ENCODE data around the gene SNTB2.
"Not testable (repeated sequence)": the region's sequence is repeated elsewhere in the genome, so short reads cannot be mapped to it uniquely, and the experiment has no call there.

The SNTB2 gene

DNA sequence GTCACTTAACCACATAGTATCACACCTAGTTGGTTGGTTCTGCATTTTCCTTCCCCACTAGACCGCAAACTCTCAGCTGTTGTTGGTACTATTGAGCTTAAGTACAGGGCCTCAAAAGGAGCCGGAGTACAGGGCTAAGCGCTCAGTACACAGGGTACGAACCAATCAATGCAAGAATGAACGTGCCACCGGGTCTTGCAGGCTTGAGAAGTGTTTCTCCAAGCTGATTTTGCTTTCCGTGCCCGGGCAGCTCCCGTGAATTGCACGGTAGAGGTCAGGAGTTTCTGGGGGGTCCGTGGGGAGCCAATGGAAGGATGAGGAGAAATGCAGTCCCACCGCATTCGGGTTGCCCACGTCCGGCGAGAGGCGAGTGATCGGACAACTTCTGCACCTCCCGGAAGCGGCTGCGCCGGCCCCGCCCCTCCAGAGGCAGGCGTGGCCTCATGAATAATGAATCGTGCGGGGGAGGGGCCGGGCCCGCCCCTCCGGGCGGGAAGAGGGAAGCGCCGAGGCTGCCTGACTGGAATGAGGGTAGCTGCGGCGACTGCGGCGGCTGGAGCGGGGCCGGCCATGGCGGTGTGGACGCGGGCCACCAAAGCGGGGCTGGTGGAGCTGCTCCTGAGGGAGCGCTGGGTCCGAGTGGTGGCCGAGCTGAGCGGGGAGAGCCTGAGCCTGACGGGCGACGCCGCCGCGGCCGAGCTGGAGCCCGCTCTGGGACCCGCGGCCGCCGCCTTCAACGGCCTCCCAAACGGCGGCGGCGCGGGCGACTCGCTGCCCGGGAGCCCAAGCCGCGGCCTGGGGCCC, at the start of gene SNTB2:
Gene SNTB2, plus strand, starts transcription at position 523 of the 804 bp plus-strand sequence. Its CDS starts 3 bp downstream, at position 526.
- DNase-seq, result peak; percentile 65

DNA sequence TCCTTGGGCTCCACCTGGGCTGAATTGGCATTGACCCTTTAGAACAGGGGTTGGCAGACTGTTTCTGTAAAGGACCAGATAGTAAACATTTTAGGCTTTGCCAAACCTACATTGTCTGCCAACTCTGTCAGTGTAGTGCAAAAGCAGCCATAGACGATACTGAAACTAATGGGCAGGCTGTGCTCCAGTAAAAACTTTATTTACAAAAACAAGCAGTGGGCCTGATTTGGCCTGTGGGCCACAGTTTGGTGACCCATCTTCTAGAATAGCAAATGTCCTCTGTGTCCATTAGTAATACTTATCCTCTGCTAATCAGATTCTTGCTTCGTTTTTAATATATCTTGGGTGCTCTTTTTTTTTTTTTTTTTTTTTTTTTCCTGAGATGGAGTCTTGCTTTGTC, 48.4 kb upstream of the SNTB2 start:
- DNase-seq, result no peak

DNA sequence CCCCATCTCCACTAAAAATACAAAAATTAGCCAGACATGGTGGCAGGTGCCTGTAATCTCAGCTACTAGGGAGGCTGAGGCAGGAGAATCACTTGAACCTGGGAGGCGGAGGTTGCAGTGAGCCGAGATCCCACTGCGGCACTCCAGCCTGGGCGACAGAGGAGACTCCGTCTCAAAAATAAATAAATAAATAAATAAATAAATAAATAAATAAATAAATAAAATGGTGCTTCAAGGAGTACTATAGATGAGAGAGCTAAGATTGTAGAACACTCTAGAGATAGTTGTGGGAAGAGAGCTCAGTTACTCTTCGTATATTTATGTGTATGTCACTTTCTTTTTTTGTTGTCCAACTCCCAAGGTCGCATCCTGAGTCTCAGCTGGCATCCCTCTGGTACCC, 47.5 kb upstream of the SNTB2 start:
- DNase-seq, result not testable (repeated sequence)

DNA sequence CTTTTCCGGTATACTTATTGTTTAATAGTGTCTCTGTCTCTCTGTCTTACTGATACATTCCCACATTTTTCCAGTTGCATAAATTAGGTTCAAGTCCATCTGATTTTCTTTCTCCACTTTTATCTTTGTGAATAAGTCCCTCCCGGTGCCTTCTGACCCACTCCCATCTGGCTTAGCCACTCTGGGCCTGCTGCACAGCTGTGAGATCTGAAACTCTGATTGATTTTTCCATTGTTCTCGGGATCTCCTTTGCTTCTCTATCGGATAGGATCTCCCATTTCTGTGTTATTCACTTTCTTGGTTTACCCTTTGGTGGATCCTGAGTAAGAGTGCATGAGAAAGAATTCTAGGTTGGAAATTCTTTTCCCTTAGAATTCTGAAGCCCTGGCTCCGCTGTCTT, 46.0 kb upstream of the SNTB2 start:
- no peak for DNase-seq

DNA sequence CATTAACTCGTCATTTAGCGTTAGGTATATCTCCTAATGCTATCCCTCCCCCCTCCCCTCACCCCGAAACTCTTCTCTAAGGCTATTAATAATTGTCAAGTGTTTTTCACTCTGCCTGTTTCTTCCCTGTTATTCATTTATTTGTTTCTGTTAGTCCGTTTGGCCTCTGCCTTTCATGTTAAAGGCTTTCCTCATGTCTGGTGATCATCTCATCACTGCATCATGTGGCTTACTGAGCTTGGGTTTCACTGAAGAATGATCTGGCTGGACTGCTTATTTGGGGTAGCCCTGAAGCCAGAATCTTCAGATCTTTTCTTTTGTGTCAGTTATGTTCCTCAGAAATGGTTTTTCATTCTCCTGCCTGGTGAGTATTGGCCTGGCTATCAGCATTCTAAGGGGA, 45.0 kb upstream of the SNTB2 start:
- no peak for DNase-seq

DNA sequence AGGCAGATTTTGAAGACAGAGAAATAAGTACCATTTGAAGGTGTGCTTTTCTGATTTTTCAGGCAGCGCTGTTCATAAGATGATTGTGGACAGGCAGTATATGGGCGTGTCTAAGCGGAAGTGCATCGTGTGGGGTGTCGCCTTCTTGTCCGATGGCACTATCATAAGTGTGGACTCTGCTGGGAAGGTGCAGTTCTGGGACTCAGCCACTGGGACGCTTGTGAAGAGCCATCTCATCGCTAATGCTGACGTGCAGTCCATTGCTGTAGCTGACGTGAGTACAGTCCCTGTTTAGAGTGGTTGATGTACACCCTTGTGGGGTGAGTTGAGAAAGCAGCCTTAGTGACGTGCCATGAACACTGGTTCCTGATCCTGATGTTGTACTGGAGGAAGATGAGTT, 43.8 kb upstream of the SNTB2 start:
- no peak for DNase-seq

DNA sequence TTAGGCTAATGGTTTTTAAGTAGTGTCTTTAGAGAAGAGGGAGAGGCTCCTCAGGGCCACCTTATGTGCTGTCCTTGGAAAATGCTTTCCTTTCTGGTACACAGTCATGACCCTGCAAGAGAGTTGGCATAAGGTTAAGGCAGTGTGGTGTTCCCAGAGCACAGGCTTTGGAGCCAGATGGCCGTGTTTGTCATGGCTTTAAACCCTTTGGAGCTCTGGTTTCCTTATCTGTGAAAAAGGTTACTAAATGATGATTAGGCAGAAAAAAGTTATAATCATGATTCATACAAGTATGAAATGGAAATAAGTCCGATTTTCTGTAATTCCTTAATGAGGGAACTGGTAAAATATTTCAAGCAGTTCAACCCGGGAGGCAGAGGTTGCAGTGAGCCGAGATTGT, 41.3 kb upstream of the SNTB2 start:
- no peak for DNase-seq

DNA sequence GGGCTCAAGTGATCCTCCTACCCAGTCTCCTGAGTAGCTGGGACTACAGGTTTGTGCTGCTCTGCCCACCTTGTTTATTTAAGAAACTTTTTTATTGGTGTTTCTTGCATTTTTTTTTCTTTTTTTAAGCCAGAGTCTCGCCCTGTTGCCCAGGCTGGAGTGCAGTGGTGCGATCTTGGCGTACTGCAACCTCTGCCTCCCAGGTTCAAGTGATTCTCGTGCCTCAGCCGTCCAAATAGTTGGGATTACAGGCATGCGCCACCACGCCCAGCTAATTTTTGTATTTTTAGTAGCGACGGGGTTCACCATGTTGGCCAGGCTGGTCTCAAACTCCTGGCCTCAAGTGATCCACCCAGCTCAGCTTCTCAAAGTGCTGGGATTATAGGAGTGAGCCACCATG, 37.3 kb upstream of the SNTB2 start:
- not testable (repeated sequence) for DNase-seq

DNA sequence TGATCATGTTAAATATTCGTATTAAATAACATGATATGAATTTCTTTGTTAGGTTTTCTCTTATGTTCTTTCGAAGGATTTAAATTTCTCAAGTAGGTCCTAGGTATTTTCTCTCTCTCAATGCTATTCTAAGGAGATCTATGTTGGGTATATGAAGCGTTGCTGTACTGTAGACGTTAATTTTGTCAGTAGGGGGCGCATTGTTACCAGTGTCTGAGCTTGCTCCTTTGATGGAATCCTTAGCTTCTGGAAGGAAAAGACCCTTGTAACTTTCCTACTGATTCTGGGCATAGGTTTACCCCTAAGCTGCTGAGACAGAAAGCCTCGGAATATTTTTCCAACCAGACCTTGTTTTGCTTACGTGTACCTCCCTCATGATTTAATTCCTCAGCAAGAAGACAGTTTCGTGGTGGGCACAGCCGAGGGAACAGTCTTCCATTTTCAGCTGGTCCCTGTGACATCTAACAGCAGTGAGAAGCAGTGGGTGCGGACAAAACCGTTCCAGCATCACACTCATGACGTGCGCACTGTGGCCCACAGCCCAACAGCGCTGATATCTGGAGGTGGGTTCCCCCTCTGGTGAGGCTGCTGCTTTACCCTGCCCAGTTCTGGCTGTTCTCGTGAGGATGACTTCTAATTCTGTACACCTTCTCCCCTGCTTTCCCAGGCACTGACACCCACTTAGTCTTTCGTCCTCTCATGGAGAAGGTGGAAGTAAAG, 36.7 kb upstream of the SNTB2 start:
- no peak for DNase-seq

DNA sequence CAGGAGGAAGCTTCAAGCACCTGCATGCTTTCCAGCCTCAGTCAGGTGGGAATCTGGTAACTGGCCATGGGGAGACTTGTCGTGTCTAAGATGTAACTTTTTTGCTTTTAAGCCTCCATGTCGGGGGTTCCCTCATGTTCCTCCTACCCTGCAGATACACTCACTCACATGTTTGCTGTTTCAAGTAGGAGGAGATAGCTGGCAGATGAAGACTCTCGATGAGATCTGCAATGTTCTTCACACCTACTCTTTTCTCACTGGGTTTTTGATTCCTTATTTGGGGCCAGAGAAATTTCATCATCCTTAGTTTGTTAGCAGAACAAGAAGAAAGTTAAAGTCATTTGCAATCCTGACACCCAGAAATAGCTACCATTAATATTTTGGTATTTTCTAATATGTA, 29.8 kb upstream of the SNTB2 start:
- DNase-seq, result no peak

DNA sequence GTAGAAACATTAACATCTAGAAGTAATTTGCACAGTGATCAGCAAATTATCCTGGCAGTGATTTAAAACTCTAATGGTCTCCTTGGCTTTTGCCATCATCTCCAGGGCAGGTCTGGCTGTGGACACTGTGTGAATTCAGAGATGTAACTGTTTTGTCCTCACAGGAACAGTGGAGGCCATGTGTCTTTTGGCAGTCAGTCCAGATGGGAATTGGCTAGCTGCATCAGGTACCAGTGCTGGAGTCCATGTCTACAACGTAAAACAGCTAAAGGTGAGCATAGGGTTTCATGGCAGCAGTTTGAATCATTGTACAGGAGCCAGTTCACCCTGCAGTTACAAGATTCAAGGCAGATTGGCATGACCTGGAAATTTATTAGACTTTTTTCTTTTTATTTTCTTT, 26.8 kb upstream of the SNTB2 start:
- no peak for DNase-seq

DNA sequence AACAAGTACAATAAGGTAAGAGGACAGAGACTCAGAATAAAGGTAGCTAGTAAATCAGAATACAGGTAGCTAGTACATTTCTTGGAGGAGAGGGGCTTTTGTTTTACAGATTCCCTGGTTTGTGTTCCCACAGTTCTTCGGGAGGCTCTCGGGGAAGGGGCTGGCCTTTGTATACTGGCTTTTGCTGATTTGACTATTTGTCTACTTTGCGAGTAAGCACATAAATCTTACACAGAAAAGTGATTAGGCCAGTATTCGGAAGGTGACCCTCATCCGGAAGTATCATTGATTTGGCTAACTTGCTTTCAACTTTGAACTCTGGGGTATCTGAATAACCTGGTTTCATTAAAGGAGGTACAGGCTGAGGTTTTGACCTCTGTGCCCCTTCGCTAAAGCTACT, 21.4 kb upstream of the SNTB2 start:
- no peak for DNase-seq

DNA sequence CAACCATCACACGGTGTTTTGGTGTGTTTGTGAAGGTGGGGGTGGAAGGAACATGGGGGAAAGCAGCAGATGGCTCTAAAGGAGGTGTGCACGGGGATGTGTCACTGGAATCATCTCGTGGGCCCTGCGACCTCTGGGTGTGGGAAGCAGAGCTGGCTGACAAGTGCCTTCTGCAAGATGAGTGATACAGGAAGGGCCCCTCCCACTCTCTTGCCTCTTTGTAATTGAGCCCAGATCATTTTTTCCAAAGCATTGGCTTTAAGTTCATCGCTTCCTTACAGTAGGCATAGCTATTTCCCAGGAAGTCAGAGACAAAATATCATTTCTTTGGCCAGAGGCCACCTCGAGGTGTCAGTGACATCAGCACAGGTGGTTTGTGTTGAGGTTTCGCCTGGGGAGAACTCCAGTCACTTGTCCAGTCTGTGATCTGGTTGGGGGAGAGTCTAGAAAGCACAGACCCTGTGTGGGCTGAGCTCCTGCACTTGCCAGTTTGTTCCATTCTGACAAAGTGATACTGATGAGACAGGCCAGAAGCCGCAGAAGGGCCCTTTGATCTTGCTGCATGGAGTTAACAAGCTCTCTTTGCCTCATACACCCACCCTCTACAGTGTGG, 20.6 kb upstream of the SNTB2 start:
- no peak for DNase-seq

DNA sequence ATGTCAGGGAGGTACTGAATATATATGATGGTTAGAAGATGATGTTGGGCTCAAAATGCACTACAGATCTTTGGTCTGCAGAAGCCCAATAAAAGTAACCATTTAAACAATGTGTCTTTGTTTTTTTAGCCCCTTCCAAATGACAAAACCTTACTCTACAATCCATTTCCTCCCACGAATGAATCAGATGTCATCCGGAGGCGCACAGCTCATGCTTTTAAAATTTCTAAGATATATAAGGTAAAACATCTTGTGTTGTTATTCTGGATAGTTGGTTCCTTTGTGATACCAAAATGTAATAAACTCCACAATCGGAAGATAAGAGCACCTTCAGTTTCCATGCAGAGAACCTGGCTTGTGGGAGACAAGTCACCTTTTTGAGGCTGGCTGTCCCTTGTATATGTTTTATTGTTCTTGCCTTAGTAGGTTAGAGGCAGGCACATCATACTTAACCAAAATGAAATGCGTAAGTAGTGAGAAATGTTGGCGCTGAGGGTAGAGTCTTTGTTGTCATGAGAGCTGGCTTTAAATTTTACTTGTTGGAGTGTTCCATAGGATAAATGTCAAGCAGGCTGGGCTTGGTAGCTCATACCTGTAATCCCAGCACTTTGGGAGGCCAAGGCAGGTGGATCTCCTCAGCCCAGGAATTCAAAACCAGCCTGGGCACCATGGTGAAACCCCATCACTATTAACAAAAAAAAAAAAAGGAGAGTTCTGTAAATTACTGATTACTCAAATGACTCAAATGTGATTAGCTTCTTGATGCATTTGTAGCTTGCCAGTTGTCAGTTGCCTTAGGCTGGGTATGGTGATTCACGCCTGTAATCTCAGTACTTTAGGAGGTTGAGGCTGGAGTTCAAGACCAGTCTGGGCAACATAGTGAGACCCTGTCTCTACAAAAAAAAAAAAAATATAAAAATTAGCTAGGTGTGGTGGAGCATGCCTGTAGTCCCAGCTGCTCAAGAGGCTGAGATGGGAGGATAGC, 19.7 kb upstream of the SNTB2 start:
- no peak for DNase-seq

DNA sequence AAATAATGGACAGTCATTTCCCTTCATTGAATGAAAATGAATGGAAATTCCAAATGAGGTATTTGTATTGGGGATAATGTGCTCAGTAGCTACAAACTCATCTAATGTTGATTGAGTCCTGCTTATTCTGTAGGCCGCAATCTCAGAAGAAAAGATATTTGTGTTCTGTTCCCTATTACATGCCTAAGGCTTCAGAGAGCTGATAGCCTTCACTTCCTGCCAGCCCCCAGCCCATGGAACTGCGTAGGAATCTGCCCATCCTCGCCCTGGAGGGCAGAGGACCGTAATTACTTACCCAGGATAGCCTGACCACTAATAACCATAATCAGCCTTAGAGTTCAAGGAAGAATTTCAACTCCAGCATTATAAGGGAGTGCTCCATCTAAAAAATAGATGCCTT, 17.9 kb upstream of the SNTB2 start:
- no peak for DNase-seq

DNA sequence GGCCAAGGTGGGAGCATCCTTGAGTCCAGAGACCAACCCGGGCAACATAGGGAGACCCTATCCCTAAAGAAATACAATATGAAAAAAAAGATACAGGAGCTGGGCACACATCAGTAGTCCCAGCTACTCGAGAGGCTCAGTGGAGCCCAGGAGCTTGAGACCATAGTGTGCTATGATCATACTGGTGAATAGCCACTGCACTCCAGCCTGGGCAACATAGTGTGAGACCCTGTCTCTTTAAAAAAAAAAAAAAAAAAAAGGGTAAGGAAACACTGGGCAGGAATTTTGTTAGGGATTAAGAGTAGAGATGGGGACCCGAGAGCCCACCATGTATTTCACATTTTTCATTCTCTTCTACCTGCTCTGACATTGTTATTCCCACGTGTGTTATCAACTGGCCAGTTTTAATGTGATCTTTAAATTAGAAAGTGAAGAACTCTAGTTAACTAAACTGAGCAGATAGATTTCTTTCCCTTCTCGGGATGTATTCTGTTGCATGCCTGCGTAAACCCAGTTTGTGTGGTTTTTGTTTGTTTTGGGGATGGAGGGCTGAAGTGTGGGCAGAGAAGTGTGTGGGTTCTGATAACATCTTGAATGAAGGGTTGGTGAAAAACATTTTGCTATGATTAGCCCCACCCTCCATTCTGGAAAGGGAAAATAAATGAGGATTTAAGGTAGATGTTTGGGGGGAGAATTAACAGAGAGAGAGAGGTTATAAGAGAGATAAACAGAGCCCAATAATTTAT, 17.2 kb upstream of the SNTB2 start:
- DNase-seq, result no peak

DNA sequence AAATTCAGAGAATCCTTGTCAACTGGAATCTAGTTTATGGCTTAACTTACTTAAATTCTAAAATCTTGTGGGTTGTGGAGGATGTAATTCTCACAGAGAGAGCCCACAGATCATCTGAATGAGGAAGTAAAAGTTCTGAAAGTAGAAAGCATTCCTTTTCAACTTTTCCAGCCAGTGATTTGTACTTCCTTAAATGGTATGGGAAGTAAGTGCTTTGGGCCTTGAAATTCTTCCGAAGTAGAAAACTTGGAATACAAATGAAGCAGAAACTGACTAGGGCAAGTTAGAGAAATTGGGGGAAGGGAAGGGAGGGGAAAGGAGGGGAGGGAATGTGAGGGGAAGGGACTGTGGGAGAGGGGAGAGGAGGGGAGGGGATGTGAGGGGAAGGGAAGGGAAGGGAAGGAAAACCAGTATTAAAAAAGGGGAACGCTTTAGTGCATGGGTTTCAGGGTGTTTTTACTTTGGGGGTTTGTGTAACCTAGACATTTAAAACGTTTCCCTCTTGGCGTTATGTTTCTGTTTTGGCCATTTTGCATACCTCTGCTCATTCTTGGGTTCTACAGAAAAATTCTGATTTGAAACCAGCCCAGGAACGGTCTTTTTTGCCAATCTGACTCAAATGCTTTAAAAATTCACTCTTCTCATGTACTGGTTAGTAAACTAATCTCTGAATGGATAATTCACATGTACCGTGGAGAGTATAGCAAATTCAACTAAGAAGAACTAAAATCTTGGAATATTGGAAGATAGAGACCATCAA, 15.5 kb upstream of the SNTB2 start:
- DNase-seq, result no peak

DNA sequence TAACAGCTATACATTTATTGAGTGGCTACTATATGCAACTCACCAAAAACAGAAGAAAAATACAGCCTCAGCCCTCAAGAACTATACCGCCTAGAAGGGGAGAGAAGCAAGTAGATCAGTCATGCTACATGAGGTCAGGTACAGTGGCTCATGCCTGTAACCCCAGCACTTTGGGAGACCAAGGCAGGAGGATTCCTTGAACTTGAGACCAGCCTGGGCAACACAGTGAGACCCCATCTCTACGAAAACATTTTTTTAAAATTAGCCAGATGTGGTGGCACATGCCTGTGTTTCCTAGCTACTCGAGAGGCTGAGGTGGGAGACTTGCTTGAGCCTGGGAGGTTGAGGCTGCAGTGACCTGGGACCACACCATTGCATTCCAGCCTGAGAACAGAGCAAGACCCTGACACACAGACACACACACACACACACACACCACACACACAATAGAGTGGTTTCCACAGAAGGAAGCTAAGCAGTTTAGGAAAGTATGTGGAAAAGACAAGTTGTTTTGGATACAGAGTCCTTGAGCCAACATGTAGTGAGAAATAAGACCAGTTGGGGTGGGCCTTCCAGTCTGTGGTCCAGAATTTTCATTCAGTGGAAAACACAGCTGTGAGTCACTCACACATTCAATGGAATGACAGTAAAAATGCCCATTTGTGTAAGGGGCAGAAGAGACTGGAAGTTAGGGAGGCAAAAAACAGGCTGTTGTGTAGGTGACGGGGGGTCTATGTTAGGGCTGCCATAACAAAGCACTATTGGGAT, 10.7 kb upstream of the SNTB2 start:
- no peak for DNase-seq

DNA sequence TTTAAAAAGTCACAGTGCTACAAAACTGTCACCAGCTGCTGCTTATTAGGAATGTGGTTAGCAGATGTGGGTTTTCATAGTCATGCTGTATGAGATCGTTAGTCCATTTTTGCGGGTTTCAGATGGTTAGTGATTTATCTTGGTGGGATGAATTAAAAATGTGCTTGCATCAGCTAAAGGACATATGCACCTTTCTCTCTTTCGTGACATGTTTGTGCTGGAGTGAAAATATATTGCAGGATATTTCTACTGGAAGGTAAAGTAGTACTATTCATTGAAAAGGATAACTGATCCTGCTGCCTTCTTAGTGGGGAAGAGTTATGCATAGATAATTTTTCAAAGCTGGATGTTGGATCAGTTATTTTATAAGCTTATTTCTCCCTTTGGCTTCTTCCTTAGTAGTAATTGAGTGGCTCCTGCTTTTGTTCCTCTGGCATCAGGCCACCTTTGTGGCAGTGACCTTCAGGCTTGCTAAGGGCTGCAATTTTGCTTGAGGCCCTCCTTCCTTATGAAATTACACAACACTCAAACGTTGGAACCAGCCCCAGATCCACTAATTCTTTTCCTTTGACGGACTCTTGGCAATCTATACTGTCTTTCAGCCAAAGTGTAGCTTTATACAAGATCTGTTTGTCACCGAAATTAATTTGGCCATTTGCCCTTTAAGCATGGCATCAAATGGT, 7.5 kb upstream of the SNTB2 start:
- DNase-seq, result no peak

DNA sequence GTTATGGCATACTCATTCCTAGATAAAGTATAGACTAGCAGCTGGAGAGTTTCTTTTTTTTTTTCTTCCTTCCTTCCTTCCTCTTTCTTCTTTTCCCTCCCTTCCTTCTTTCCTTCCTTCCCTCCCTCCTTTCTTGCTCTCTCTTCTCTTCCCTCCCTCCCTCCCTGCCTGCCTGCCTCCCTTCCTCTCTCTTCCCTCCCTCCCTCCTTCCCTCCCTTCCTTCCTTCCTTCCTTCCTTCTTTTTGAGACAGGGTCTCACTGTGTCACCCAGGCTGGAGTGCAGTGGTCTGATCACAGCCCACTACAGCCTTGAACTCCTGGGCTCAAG, 7.0 kb upstream of the SNTB2 start:
- no peak for DNase-seq

Measured in NK-92 treated with Interleukin-12 subunit alpha and Interleukin-12 subunit beta, amount 100 ng/mL, for 24 hours (cell line).